Measurements from ENCODE around the gene REX1BD. TPM values are rescaled to one million over a fixed set of nuclear protein-coding genes. Genes with fewer than 3 reads are reported as not detected.

Gene REX1BD
- total RNA-seq, 1 experiment from 2014 or later = 72.3 TPM

DNA sequence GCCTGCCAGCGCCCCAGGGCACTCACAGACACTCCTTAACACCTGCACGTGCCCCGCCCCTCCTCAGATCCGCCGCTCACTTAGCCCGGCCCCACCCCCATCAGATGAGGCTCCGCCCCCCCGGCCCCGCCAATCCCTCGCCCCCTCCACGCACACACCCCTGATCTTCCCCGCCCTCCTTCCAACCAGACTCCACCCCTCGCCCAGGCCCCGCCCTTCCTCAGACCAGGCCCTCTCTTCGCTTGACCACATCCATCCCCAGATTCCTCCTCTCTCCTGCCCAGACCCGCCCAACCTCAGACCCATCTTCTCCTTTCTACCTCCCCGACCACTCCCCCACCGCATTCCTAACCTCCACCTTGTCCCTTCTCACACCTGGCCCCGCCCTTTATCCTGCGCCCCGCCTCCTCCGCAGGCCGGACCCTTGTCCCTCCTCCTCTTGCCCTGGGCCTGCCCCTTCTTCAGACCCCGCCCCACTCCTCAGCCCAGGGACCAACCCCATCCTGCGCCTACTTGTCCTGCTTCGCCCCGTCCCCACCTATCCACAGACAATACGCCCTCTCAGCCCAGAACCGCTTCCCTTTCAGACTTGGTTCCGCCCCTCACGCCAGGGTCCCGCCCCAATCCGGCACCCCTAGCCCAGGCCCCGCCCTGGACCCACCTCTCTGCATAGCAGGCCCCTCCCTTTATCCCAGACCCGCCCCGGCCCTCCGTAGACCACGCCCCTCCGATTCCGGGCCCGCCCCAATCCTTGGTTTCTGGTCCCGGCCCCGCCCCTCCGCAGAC is 47.8 kb downstream of the REX1BD start:
- H3K27me3 Mint-ChIP-seq (ENCODE audit: low read depth) = peaks cover 31% of the 10 kb centered on the region
- H2BK15ac ChIP-seq (ENCODE audit: low read depth, low read length) = no peak overlapping the region
- no peak overlapping the region for H3K23ac ChIP-seq (ENCODE audit: insufficient read length, low read depth, low read length)
- no peak overlapping the region for H3K27ac ChIP-seq (ENCODE audit: insufficient read length, low read depth, low read length)
- H3K79me2 ChIP-seq (ENCODE audit: insufficient read depth, low read length) = no peaks in the 10 kb centered on the region; the same call in 1 of the 2 replicates
- H3K4me1 ChIP-seq (ENCODE audit: insufficient read depth, low read length) = peaks cover 3% of the 10 kb centered on the region; the same call in 1 of the 2 replicates
- DNase-seq = peak; percentile 98
- H3K4me1 Mint-ChIP-seq = peaks cover 9 to 18% of the 10 kb centered on the region in 2 experiments
- peak overlapping the region; percentile 33; the same call in 1 of the 2 replicates for H3K14ac ChIP-seq (ENCODE audit: insufficient read depth, low read length)
- no peak overlapping the region for H2BK20ac ChIP-seq (ENCODE audit: low read depth, low read length, poor library complexity, severe bottlenecking)
- H3K4me2 ChIP-seq (ENCODE audit: insufficient read depth, insufficient read length, low read length) = peak overlapping the region; percentile 45
- WGBS (ENCODE audit: extremely low coverage, insufficient read length, low lambda C conversion rate) = no CpG with 5 or more reads among the region's 44 CpGs
- peak overlapping the region; percentile 78 to 86 for H3K4me3 Mint-ChIP-seq
- H3K18ac ChIP-seq (ENCODE audit: insufficient read length, low read depth, low read length) = peak overlapping the region; percentile 89
- H3K4ac ChIP-seq (ENCODE audit: low read depth, low read length) = no peak overlapping the region
- peaks cover 0 to 3% (median 0%) of the 10 kb centered on the region in 3 experiments; a peak in 1 of 7 replicates for H3K36me3 Mint-ChIP-seq (ENCODE audit: insufficient read depth in 1 of 3, low read depth in 3 of 3)
- no peak overlapping the region for H3T11ph ChIP-seq (ENCODE audit: low read length)
- H4K8ac ChIP-seq (replicated peaks; ENCODE audit: insufficient read length, low read depth, low read length) = no peak overlapping the region
- H3K9me3 ChIP-seq (ENCODE audit: control insufficient read depth, low read depth, low read length) = no peaks in the 10 kb centered on the region
- no peak overlapping the region for H4K5ac ChIP-seq (ENCODE audit: insufficient read length, low read depth, low read length)
- H2BK5ac ChIP-seq (ENCODE audit: insufficient read length, low read length) = no peak overlapping the region
- no peak overlapping the region for H4K91ac ChIP-seq (ENCODE audit: insufficient read length, low read depth, low read length)
- H3K23me2 ChIP-seq (ENCODE audit: insufficient read length, low read depth, low read length, poor library complexity, severe bottlenecking) = peaks cover 9% of the 10 kb centered on the region
- H3K79me1 ChIP-seq (ENCODE audit: insufficient read depth, low read depth, low read length, poor library complexity, severe bottlenecking) = peaks cover 3% of the 10 kb centered on the region
- no peaks in the 10 kb centered on the region for H3K27me3 ChIP-seq (ENCODE audit: insufficient read depth, low read length)
- no peak overlapping the region for H2BK12ac ChIP-seq (ENCODE audit: insufficient read length, low read depth, low read length)
- H2AFZ ChIP-seq (ENCODE audit: low read length) = no peak overlapping the region
- no peak overlapping the region for H3K56ac ChIP-seq (ENCODE audit: insufficient read length, low read depth, low read length)
- H4K20me1 ChIP-seq (ENCODE audit: control insufficient read depth, insufficient read depth, insufficient read length) = no peaks in the 10 kb centered on the region
- H3K27ac Mint-ChIP-seq = peak overlapping the region; percentile 88 to 99 (median 96); a peak in 6 of 7 replicates
- H2AK5ac ChIP-seq (ENCODE audit: insufficient read length, low read length) = no peak overlapping the region
- no peaks in the 10 kb centered on the region for H3K9me3 Mint-ChIP-seq
- TF ChIP-seq, protein P1, sequence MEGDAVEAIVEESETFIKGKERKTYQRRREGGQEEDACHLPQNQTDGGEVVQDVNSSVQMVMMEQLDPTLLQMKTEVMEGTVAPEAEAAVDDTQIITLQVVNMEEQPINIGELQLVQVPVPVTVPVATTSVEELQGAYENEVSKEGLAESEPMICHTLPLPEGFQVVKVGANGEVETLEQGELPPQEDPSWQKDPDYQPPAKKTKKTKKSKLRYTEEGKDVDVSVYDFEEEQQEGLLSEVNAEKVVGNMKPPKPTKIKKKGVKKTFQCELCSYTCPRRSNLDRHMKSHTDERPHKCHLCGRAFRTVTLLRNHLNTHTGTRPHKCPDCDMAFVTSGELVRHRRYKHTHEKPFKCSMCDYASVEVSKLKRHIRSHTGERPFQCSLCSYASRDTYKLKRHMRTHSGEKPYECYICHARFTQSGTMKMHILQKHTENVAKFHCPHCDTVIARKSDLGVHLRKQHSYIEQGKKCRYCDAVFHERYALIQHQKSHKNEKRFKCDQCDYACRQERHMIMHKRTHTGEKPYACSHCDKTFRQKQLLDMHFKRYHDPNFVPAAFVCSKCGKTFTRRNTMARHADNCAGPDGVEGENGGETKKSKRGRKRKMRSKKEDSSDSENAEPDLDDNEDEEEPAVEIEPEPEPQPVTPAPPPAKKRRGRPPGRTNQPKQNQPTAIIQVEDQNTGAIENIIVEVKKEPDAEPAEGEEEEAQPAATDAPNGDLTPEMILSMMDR (conservative IDR thresholded peaks at IDR 0.05) = no peak
- H2BK120ac ChIP-seq (ENCODE audit: low read depth, low read length, poor library complexity, severe bottlenecking) = no peak overlapping the region
- H3K9ac ChIP-seq (ENCODE audit: extremely low read depth, insufficient read length, low read length) = no peak overlapping the region

All from H9 (cell line).